Mucosa of descending colon (tissue), 3 donors: ENCODE data around the gene ATL2. TPM values are rescaled to one million over a fixed set of nuclear protein-coding genes. Genes with fewer than 3 reads are reported as not detected.

Experiments used
- ATAC-seq: fragments of 200-7000 bp; cut with Tn5 transposase; one replicate; pipeline ENCODE4 v1.9.1; 2020; ENCODE audit warnings: mild to moderate bottlenecking, moderate library complexity
- DNase-seq, 3 donors: peaks; one replicate each; pipeline ENCODE4 v3.0.0-alpha.2; 2020
- H3K36me3 ChIP-seq: fragments of 200-600 bp; one replicate; pipeline ENCODE4 v1.8.0; 2021; ENCODE audit warnings: low read depth, mild to moderate bottlenecking
- H3K4me1 ChIP-seq: fragments of 200-600 bp; one replicate; pipeline ENCODE4 v1.8.0; 2021; ENCODE audit warnings: low read depth, mild to moderate bottlenecking
- H3K4me3 ChIP-seq: fragments of 200-600 bp; one replicate; pipeline ENCODE4 v1.8.0; 2021; ENCODE audit warnings: mild to moderate bottlenecking
- H3K9me3 ChIP-seq: fragments of 200-600 bp; one replicate; pipeline ENCODE4 v1.8.0; 2021; ENCODE audit warnings: mild to moderate bottlenecking
- intact Hi-C, 2 donors: fragments of 100-400 bp; cut with DNase I in 1 of 2; cut with micrococcal nuclease in 1 of 2; formaldehyde crosslinking; loops; one replicate each; pipeline versions ENCODE4 v1.11.0 to v1.11.1; 2022; cut with DNase I, micrococcal nuclease
- total RNA-seq, 3 donors: library from RNA; stranded (reverse); fragmentation: NEBNext Ultra II Directional in 2 of 3; extraction: Animal tissue kit (Norgen Biotek cat#: 25700) in 2 of 3; gene quantifications; one replicate each; pipeline versions ENCODE4 v1.2.1 to v1.2.4, GENCODE V29; 2021 to 2023
- TF ChIP-seq, protein P1 (sequence below): fragments of 200-600 bp; IDR thresholded peaks from one replicate; pipeline ENCODE4 v1.8.0; 2022; ENCODE audit warnings: antibody characterized with exemption, mild to moderate bottlenecking
- donor health status: DM: no; HTN: no; CAD: no; lungs with moderate emphysema.
- donor health status: DM: no; HTN: no; CAD: no.
- donor health status: DM: no; HTN: yes; CAD: no.

The ATL2 gene
- total RNA-seq, 3 donors from 2014 or later, result 49.3 to 166 (median 53.5) TPM

DNA sequence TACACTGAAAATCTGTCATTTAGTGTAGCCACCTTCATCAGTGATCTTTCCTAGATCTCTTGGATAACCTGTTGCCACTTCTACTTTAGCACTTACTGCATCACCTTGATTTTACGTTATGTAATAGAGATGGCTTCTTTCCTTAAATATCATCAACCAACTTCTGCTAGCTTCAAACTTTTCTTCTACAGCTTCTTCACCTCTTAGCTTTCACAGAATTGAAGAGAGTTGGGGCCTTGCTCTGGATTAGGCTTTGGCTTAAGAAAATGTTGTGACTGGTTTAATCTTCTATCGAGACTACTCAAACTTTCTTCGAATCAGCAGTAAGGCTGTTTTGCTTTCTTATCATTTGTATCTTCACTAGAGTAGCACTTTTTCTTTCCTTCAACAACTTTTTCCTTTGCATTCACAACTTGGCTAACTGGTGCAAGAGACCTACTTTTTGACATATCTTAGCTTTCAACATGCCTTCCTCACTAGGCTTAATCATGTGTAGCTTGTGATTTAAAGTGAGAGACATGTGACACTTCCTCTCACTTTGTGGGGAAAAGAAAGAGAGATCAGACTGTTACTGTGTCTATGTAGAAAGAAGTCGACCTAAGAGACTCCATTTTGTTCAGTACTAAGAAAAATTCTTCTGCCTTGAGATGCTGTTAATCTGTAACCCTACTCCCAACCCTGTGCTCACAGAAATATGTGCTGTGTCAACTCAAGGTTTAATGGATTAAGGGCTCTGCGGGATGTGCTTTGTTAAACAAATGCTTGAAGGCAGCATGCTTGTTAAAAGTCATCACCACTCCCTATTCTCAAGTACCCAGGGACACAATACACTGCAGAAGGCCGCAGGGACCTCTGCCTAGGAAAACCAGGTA lies 99.6 kb downstream of the ATL2 start:
- no peak for ATAC-seq
- TF ChIP-seq, protein P1, sequence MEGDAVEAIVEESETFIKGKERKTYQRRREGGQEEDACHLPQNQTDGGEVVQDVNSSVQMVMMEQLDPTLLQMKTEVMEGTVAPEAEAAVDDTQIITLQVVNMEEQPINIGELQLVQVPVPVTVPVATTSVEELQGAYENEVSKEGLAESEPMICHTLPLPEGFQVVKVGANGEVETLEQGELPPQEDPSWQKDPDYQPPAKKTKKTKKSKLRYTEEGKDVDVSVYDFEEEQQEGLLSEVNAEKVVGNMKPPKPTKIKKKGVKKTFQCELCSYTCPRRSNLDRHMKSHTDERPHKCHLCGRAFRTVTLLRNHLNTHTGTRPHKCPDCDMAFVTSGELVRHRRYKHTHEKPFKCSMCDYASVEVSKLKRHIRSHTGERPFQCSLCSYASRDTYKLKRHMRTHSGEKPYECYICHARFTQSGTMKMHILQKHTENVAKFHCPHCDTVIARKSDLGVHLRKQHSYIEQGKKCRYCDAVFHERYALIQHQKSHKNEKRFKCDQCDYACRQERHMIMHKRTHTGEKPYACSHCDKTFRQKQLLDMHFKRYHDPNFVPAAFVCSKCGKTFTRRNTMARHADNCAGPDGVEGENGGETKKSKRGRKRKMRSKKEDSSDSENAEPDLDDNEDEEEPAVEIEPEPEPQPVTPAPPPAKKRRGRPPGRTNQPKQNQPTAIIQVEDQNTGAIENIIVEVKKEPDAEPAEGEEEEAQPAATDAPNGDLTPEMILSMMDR, result no peak
- intact Hi-C loops, result loop anchor here (5.0 to 10.0 kb wide), 2 partner anchors 293 to 295 kb away; no protein-coding TSS in a partner anchor
- DNase-seq, result peak in 1 of 3 donors; percentile 25
- no peaks in the 10 kb centered on the region for H3K36me3 ChIP-seq
- no peaks in the 10 kb centered on the region for H3K9me3 ChIP-seq
- H3K4me1 ChIP-seq, result peaks cover 6% of the 10 kb centered on the region
- H3K4me3 ChIP-seq, result no peak overlapping the region

GRCh38 chr2:38274286-38275276 lies 102.5 kb downstream of the ATL2 start:
- Histone ChIP-seq H3K4me3 (no peak overlapping the region), H3K4me1 (peaks cover 6% of the 10 kb centered on the region), H3K36me3 (no peaks in the 10 kb centered on the region), H3K9me3 (no peaks in the 10 kb centered on the region)
- peak; percentile 70 for ATAC-seq
- TF ChIP-seq, protein P1, result peak; percentile 7
- DNase-seq, result peak in 1 of 3 donors; percentile 51
- intact Hi-C loops, result loop anchor here (5.0 to 10.0 kb wide), 2 partner anchors 290 to 292 kb away; no protein-coding TSS in a partner anchor

DNA sequence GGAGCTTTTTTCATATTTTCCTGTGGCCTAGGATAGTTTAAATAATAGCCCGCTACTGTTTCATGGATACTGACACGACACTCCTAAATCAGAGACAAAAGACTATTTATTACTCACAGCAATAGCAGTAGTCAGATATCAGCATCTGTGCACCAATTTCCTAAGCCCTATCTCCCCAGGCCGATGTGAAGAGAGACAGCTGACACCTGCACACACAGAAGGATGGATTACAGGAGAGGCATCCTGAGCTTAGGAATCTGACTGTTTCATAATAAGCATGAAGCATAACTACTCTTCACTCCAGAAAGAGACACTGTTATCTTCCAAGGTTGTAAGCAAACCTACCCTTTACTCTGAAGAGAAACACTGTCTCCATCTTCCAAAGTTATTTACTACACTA lies 105.4 kb downstream of the ATL2 start:
- H3K4me3 ChIP-seq, result no peak overlapping the region
- no peak for ATAC-seq
- TF ChIP-seq, protein P1, result no peak
- H3K4me1 ChIP-seq, result no peaks in the 10 kb centered on the region
- no peaks in the 10 kb centered on the region for H3K36me3 ChIP-seq
- intact Hi-C loops, result loop anchor here in 1 of 2 donors (10.0 kb wide), 1 partner anchor 287 kb away; no protein-coding TSS in a partner anchor
- H3K9me3 ChIP-seq, result no peaks in the 10 kb centered on the region
- DNase-seq, result no peak

DNA sequence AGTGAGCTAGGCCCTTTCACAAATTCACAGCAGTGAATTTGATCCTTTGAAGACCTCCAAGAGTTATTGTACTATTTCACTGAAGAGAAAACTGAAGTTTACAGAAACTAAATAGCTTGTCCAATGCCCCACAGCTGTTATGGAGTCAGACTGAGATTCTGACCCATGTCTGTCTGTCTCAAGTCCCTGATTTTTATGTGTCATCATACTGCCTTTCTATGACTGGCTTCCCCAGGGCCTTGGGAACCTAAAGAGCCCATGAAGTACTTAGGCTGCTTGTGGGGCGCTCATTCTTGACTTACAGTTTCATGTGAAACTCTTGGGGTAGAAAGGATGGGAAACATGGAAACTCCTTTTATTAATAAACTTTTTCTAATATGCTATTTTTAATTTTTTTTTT lies 107.7 kb downstream of the ATL2 start:
- intact Hi-C loops, result no loop called here

More for the DNA sequence above, 107.7 kb downstream of the ATL2 start:
- Histone ChIP-seq H3K9me3 (no peaks in the 10 kb centered on the region), H3K36me3 (no peaks in the 10 kb centered on the region), H3K4me3 (no peak overlapping the region), H3K4me1 (no peaks in the 10 kb centered on the region)
- ATAC-seq (no peak), DNase-seq (no peak)
- TF ChIP-seq, protein P1, result no peak
